Umbilical cord (tissue), 2 donors: Measurements from ENCODE around the gene GRK2. TPM values are rescaled to one million over a fixed set of nuclear protein-coding genes. Genes with fewer than 3 reads are reported as not detected.

Source experiments
- DNase-seq: peaks from one replicate; pipeline ENCODE4 v3.0.0-alpha.2; 2015; ENCODE audit warnings: low spot score
- total RNA-seq: library from RNA; depleted of rRNA; stranded (reverse); fragments of >200 nt; gene quantifications from one replicate; pipeline ENCODE4 v1.2.3, GENCODE V29; 2014; ENCODE audit warnings: low replicate concordance; ENCODE audit not compliant: insufficient read depth

GRK2 gene
- total RNA-seq, 1 donor from 2014 or later, result 46.2 TPM

DNA sequence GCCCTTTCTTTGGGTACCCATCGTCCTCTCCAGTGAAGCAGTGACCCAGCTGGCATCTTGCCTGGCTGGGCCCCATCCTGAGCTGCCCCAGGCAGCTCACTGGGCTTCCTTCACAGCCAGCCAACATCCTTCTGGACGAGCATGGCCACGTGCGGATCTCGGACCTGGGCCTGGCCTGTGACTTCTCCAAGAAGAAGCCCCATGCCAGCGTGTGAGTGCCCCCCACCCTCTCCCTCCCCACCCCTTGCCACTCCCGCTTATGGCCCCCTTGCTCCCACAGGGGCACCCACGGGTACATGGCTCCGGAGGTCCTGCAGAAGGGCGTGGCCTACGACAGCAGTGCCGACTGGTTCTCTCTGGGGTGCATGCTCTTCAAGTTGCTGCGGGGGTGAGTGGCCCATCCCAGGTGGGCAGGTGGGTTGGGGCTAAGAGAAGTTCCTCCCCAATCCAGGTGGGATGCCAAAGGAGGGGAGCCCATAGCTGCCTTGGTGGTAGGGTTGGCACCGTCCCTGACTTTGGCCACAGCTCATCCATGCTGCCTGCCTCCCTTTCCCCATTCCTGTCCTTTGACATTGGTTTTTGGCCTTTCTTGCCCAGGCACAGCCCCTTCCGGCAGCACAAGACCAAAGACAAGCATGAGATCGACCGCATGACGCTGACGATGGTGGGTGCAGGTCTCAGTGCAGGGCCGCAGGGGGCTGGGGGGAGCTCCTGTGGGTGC is 16.0 kb downstream of the GRK2 start:
- DNase-seq, result no peak

GRCh38 chr11:67282876-67283371 is 16.7 kb downstream of the GRK2 start:
- DNase-seq, result no peak

GRCh38 chr11:67283481-67283963 is 17.2 kb downstream of the GRK2 start:
- DNase-seq, result no peak

DNA sequence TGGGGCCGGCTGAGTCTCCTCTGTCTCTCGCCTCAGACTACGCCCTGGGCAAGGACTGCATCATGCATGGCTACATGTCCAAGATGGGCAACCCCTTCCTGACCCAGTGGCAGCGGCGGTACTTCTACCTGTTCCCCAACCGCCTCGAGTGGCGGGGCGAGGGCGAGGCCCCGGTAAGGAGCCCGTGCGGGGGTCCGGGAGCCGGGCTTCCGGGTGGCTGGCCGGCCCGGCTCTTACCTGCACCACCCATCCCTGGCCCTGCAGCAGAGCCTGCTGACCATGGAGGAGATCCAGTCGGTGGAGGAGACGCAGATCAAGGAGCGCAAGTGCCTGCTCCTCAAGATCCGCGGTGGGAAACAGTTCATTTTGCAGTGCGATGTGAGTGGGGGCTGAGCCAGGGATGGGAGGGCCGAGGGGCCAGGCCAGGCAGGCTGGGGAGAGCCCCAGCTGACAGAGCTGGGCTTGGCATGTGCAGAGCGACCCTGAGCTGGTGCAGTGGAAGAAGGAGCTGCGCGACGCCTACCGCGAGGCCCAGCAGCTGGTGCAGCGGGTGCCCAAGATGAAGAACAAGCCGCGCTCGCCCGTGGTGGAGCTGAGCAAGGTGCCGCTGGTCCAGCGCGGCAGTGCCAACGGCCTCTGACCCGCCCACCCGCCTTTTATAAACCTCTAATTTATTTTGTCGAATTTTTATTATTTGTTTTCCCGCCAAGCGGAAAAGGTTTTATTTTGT is 18.7 kb downstream of the GRK2 start:
- no peak for DNase-seq

DNA sequence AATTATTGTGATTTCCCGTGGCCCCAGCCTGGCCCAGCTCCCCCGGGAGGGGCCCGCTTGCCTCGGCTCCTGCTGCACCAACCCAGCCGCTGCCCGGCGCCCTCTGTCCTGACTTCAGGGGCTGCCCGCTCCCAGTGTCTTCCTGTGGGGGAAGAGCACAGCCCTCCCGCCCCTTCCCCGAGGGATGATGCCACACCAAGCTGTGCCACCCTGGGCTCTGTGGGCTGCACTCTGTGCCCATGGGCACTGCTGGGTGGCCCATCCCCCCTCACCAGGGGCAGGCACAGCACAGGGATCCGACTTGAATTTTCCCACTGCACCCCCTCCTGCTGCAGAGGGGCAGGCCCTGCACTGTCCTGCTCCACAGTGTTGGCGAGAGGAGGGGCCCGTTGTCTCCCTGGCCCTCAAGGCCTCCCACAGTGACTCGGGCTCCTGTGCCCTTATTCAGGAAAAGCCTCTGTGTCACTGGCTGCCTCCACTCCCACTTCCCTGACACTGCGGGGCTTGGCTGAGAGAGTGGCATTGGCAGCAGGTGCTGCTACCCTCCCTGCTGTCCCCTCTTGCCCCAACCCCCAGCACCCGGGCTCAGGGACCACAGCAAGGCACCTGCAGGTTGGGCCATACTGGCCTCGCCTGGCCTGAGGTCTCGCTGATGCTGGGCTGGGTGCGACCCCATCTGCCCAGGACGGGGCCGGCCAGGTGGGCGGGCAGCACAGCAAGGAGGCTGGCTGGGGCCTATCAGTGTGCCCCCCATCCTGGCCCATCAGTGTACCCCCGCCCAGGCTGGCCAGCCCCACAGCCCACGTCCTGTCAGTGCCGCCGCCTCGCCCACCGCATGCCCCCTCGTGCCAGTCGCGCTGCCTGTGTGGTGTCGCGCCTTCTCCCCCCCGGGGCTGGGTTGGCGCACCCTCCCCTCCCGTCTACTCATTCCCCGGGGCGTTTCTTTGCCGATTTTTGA is 19.5 kb downstream of the GRK2 start:
- DNase-seq, result no peak

- DNase-seq, result no peak
These were observed 20.5 kb downstream of the GRK2 start for GRCh38 chr11:67286621-67287333.

DNA sequence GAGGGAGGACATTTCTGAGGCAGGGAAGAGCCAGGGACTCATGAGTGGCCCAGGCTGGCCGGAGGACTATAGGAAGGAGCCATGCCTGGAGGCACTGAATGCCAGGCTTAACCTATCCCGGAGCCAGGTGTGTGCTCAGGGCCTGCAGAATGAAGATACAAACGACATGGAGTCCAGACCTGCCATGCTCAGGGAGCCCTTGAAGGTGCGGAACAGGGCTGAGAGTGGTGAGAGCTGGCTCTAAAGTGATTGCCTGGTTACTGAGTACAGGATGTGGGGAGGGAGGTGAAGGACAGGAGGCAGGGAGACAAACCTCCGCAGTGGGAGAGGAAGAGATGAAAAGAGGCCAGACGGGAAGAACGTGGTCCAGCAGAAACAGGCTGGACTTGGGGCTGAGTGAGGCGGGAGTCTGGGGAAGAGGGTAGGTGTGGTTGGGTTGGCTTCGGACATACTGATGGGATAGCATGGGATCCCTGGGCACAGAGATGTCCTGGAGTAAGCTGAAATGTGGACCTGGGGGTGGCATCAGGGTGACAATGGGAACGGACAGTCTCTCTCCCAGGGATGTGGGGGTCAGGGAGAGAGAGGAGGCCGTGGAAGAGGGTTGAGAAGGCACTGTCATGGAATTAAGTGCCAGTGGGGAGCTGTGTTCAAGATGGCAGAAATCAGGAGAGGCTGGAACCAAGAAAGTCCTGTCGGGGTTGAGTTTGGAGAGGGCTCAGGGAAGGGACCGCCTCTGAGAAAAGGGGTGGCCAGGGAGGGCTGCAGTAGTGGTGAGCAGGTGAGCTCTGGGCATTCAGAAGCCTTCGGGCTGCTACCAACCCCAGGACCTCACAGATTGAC is 21.3 kb downstream of the GRK2 start:
- DNase-seq, result no peak

GRCh38 chr11:67288198-67288451 is 21.9 kb downstream of the GRK2 start:
- DNase-seq, result no peak

GRCh38 chr11:67288452-67289225 is 22.4 kb downstream of the GRK2 start:
- peak; percentile 93 for DNase-seq

DNA sequence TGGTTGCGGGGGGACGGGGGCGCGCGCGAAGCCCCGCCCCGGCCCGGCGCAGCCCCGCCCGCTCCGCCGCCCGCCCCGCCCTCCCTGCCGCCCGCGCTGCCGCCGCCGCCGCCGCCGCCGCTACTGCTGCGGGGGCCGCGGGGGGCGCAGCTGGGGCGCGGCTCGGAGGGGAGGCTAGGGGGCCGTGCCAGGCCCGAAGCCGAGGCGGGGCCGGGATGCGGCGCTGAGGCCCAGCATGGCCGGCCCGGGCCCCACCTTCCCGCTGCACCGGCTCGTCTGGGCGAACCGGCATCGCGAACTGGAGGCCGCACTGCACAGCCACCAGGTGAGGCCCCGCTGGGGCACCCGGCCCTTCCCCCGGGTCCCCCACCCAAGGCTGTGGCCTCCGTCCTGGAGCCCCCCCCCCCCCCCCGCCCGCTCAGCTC is 23.0 kb downstream of the GRK2 start, which contains the start of gene ANKRD13D:
Gene ANKRD13D (plus strand): TSS at position 78 of the 425 bp plus-strand sequence. CDS start 158 bp downstream, at position 236.
- DNase-seq, result no peak

DNA sequence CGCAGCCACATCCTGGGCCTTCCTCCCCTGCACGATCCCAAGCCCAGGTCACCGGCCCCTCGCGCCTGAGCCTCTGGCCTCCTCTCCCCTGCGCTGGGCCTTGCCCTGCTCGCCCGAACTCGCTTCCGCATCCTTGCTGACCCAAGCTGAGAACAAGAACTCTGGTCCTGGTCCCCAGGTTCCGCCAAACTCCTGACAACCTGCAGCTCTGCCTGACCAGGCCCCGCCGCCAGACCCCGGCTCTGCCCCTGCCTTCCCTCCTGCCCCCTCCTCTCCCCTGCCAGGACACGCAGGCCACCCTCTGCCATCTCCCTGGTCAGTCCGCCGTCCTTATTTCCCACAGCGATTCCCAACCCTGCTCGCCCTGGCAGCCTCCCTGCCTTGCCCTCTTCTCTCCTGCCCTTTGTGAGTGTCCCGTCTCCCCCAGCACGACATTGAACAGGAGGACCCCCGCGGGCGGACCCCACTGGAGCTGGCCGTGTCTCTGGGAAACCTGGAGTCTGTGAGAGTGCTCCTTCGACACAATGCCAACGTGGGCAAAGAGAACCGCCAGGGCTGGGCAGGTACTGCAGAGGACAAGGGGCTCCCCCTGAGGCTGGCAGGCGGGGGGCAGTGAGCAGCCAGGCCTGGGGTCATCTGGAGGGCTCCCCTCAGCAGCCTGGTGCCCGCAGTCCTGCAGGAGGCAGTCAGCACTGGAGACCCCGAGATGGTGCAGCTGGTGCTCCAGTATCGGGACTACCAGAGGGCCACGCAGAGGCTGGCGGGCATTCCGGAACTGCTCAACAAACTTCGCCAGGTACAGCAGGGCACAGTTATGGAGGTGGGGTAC is 23.6 kb downstream of the GRK2 start:
- DNase-seq, result no peak

- DNase-seq, result peak; percentile 95
These were observed 24.5 kb downstream of the GRK2 start for GRCh38 chr11:67290801-67291200.

- no peak for DNase-seq
These were observed 25.5 kb downstream of the GRK2 start for GRCh38 chr11:67291481-67292381.

DNA sequence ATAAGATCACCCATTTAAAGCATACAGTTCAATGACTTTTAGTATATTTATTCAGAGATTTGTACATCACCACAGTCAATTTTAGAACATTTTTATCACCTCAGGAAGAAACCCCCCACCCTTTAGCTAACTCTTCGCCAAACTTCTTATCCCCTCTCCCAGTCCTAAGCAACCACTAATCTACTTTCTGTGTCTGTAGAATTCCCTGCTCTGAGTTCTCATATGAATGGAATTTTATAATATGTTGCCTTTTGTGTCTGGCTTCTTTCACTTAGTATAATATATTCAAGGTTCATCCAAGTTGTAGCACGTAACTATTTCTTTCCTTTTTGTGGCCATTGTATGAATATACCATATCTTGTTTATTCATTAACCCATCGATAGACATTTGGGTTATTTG is 26.4 kb downstream of the GRK2 start:
- DNase-seq, result peak; percentile 87

DNA sequence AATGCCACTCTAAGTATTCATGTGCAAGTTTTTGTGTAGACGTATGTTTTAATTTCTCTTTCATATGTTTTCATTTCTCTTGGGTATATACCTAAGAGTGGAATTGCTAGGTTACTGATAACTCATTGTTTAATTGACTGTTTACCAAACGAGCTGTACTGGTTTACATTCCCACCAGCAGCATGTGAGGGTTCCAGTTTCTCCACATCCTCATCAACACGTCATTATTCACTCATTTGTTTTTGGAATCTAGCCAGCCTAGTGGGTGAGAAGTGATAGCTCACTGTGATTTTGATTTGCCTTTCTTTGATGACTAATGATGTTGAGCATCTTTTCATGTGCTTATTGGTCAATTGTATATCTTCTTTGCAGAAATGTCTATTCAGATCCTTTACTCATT is 26.8 kb downstream of the GRK2 start:
- no peak for DNase-seq

DNA sequence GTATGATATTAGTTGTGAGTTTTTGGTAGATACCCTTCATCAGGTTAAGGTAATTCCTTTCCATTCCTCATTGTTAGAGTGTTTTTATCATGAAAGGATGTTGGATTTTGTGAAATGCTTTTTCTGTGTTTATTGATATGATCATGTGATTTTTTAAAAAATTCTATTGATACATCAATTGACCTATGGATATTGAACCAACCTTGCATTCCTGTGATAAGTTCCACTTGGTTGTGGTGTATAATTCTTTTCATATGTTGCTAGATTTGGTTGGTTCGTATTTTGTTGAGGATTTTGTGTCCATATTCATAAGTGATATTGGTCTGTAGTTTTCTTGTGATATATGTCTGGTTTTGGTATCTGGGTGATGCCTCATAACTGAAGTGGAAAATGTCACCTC is 29.6 kb downstream of the GRK2 start:
- DNase-seq, result no peak

- no peak for DNase-seq
These were observed 32.5 kb downstream of the GRK2 start for GRCh38 chr11:67298786-67299185.
